Breast epithelium (tissue), 3 donors: ENCODE measurements around the gene PCK2.

ENCODE experiments used
- CTCF ChIP-seq, 3 donors: fragments of 450-650 bp; IDR thresholded peaks; one replicate each; pipeline ENCODE4 v1.5.1; 2016 to 2017; ENCODE audit warnings: antibody characterized with exemption in 3 of 3, mild to moderate bottlenecking in 3 of 3, moderate library complexity in 3 of 3
- POLR2A ChIP-seq: fragments of 450-650 bp; IDR thresholded peaks from one replicate; pipeline ENCODE4 v1.6.1; 2016; ENCODE audit warnings: antibody characterized with exemption, mild to moderate bottlenecking, moderate library complexity
- POLR2AphosphoS5 ChIP-seq, 3 donors: sonication (generic); formaldehyde crosslinking; IDR thresholded peaks; one replicate each; pipeline ENCODE4 v1.6.1; 2017; ENCODE audit warnings: antibody characterized with exemption in 3 of 3

GRCh38 chr14:24116128-24116814 is 22.2 kb downstream of the PCK2 start:
- TF ChIP-seq CTCF (IDR thresholded peaks at IDR 0.05) (no peak), POLR2A (no peak), POLR2AphosphoS5 (IDR thresholded peaks at IDR 0.05) (no peak)
